ENCODE data around the gene RUFY1.
"Not testable (repeated sequence)": the region's sequence is repeated elsewhere in the genome, so short reads cannot be mapped to it uniquely, and the experiment has no call there.

- not testable (repeated sequence) for TF ChIP-seq CREB1 (IDR thresholded peaks at IDR 0.05); CREB1 (CRISPR knock-in tag; IDR thresholded peaks at IDR 0.05); TBX3 (IDR thresholded peaks at IDR 0.05; ENCODE audit: borderline replicate concordance)
Observed at GRCh38 chr5:179642626-179643025, 92.3 kb downstream of the RUFY1 start.
